GM21526 (cell line): ENCODE data around the gene PHC2.

ENCODE experiments used
- ATAC-seq: cut with Tn5 transposase; IDR thresholded peaks from one replicate; pipeline ENCODE4 v1.9.1; 2021; ENCODE audit warnings: moderate library complexity; ENCODE audit not compliant: unreplicated experiment, low FRiP score

PHC2 gene

DNA sequence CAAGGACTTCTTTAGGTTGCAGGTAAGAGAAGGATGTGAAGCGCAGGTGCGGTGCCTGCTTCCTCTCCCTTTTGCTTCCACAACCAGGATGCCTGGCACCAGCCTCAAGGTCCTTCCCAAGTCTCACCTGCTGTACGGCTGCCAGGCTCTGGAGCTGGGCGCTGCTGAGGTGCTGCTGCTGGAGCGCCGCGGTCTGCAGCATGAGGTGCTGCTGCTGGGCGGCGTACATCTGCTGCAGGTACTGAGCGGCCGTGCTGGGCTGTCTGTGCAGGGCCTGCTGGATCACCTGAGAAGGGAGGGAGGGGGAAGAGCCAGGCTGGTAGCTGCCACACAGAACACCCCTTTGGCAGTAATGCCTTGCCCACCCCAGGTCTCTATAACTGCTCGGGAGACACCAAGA is 58.7 kb downstream of the PHC2 start:
- no peak for ATAC-seq

DNA sequence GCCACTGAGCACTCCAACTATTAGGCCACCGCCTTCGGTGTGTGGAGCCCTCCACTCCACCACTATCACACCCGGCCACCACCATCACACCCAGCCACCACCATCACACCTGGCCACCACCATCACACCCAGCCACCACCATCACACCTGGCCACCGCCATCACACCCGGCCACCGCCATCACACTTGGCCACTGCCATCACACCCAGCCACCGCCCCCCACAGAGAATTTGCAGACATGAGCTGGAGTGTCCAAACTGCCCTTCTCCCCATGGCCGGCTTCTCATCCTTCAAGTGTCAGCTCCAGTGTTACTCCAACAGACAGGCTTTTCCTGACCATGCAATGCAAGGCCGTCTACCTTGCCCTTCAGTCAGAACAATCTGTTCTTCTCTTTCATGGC is 59.6 kb downstream of the PHC2 start:
- ATAC-seq = no peak

- no peak for ATAC-seq
Measured at GRCh38 chr1:33370827-33371226, 60.1 kb downstream of the PHC2 start.

GRCh38 chr1:33370301-33370700 is 60.6 kb downstream of the PHC2 start:
- ATAC-seq = no peak

- ATAC-seq = no peak
Measured at GRCh38 chr1:33369764-33370163, 61.1 kb downstream of the PHC2 start.

GRCh38 chr1:33369081-33369480 is 61.8 kb downstream of the PHC2 start:
- no peak for ATAC-seq

DNA sequence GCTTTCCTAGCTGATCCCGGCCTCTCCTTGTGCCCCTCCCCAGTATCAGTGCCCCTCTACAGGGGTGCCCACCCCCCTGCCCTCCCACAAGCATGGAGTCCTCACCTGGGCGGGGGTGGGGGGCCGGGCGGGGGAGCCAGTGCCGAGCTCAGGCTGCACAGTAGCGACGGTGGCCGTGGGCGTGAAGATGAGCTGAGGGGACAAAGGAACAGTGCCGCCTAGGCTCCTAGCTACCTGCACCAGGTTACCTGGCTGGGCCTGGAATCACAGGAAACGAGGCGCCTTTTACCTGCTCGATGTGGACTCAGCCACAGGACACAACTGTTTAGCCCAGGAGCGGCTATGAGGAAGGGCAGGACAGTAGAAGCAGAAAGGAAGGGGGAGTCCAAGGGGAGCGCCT is 62.5 kb downstream of the PHC2 start:
- no peak for ATAC-seq

- ATAC-seq = no peak
Measured at GRCh38 chr1:33367485-33368405, 63.1 kb downstream of the PHC2 start.

GRCh38 chr1:33366762-33367484 is 64.0 kb downstream of the PHC2 start:
- ATAC-seq = no peak

DNA sequence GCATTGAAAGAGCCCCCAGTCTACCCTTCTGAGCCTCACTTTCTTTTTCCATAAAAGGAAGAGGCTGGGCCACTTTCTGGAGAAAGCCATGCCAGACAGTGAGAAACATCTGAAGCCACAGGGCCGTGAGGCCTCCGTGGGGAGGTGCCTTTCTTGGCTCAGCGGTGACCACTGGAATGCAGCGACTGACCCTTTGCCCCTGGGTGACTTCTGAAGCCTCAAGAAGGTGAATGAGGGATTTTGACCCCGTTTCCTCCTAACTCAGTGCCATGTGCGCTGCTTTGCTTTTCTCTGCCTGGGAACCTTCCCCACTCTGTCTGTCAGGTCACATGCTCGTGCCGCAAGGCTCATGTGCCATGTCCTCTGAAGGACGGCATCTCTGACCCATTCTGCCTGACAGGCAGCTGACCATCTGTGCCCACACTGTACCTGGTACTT is 65.3 kb downstream of the PHC2 start:
- ATAC-seq = no peak

GRCh38 chr1:33364565-33364918 is 66.4 kb downstream of the PHC2 start:
- no peak for ATAC-seq

GRCh38 chr1:33363470-33363861 is 67.4 kb downstream of the PHC2 start:
- ATAC-seq = no peak

GRCh38 chr1:33363021-33363420 is 67.9 kb downstream of the PHC2 start:
- no peak for ATAC-seq

GRCh38 chr1:33361532-33362235 is 69.2 kb downstream of the PHC2 start:
- no peak for ATAC-seq

DNA sequence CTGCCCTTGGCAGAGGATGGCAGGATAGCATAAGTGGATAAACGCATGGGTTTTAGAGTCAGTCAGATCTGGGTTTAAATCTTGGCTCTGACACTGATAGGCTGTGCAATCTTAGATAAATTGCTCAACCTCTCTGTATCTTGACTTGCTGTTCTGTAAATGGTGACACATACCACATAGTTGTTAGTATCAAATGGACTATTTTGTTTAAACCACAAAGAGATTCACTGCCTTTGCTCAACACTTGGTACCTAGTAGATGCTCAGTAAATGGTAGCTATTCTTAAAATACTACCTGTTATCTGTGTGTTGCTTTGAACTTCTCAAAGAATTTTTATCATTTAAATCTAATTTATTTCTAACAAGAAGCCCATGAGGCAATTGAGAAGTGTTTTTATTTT is 70.5 kb downstream of the PHC2 start:
- no peak for ATAC-seq

DNA sequence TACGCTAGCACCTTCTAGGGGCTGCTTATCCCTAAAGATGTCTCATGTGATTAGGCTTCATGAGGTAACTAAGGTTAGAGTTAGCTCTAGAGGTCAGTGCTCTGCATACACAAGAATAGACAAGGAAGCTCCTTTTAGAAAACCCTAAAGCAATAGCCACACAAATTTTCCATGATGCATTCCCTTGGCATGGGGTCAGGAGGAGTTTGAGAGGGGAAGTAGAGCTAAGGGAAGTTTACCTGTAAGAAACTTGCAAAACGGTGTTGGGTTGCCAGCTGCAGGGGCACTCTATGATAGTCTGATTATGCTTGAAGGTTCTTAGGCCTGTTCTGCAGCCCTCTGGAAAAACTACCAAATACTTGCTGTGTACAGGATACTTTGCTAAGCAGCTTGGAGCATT is 71.0 kb downstream of the PHC2 start:
- ATAC-seq = no peak

GRCh38 chr1:33358795-33359503 is 71.9 kb downstream of the PHC2 start:
- ATAC-seq = no peak

- no peak for ATAC-seq
Measured at GRCh38 chr1:33358114-33358794, 72.6 kb downstream of the PHC2 start.

DNA sequence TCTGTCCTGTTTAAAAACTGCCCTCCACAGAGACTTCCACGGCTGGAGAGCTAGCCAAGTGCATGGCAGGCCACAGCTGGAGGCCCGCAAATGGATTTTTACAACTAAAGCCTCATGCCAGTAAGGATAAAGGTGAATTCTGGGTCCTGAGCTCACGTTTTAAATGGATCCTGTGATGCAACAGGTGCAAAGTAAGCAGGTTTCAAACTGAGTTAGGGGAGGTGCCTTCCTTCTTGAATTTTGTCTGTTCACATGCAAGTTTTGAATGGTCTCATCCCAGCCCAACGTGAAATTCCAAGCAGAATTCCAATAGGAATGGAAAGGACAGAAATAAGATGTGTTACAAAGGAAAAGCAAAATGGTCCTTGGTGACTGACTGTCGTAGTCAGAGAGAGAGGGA is 73.8 kb downstream of the PHC2 start:
- no peak for ATAC-seq

DNA sequence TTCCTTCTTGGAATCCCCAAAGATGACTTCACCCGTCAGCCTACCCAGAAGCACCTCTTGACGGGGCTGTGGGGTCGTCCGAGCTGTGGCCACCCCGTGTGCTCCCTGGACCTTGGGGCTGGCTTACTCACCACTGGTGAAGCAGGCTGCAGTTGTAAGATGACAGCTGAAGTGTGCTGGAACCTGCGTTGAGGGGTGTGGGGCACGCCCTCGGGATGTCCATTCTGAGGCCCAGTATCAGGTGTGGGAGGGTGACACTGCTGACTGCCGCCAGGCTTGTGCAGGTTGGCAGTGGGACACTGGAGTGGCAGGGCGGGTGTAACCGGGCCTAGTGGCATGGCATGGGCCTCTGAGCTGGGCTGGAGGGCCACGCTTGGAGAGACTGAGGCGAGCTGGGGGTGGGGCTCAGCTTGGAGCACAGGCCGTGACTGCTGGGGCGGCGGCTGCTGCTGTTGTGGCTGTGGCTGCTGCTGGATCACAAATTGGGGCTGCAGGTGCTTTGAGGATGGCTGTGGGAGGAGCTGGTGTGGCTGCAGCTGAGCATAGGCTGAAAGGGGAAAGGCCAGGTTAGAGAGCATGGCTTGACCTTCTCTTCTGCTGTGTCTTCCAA is 76.1 kb downstream of the PHC2 start:
- ATAC-seq = no peak
